Activated naive CD8-positive, alpha-beta T cell treated with anti-CD3 and anti-CD28 coated beads, Interleukin-2, amount 50 U/mL, for 24 hours (primary cell): Measurements from ENCODE around the gene MACC1.

Experiments used
- ATAC-seq: fragments of 150-1000 bp; cut with Tn5 transposase; one replicate; pipeline ENCODE4 v1.10.0; 2021
- DNase-seq: peaks from one replicate; pipeline ENCODE4 v3.0.0; 2021
- H3K27ac Mint-ChIP-seq: one replicate; pipeline ENCODE4 v1.8.0; 2021; ENCODE audit warnings: mild to moderate bottlenecking, mixed read lengths
- H3K27me3 Mint-ChIP-seq: one replicate; pipeline ENCODE4 v1.8.0; 2021; ENCODE audit warnings: mixed read lengths
- H3K36me3 Mint-ChIP-seq: one replicate; pipeline ENCODE4 v1.8.0; 2021; ENCODE audit warnings: low read depth, mixed read lengths
- H3K4me1 Mint-ChIP-seq: one replicate; pipeline ENCODE4 v1.8.0; 2021; ENCODE audit warnings: mixed read lengths
- H3K4me3 Mint-ChIP-seq: one replicate; pipeline ENCODE4 v1.8.0; 2021; ENCODE audit warnings: mild to moderate bottlenecking, moderate library complexity, mixed read lengths
- H3K9me3 Mint-ChIP-seq: one replicate; pipeline ENCODE4 v1.8.0; 2021; ENCODE audit warnings: mixed read lengths

The MACC1 gene

DNA sequence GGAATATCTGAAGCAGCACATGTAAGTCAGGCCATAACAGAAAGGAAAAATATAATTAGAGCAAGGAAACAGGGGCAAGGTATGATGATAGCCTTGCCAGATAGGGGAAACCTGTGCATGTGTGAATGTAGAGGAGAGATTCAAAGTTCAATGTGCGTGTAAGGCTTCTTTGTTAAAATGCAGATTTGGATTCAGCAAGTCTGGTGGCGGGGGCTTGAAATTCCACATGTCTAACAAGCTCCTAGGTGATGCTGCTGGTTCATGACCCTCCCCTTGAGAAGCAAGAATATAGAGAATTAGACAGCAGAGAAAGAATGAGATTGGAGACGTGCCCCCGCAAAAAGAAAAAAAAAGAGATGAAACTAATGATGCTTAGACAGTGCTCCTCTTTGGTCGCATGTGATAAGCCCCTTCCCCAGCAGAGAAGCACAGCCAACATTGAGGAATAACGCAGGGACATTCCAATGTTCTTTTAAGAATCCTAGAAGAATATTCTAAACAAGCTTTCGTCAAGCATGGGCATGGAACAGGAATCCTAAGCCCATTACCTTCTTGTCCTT lies 21.1 kb upstream of the MACC1 start:
- H3K27me3 Mint-ChIP-seq, result peaks cover 13% of the 10 kb centered on the region
- peak overlapping the region; percentile 25 for H3K27ac Mint-ChIP-seq
- H3K4me1 Mint-ChIP-seq, result peaks cover 23% of the 10 kb centered on the region
- DNase-seq (no peak), ATAC-seq (no peak)
- H3K4me3 Mint-ChIP-seq, result no peak overlapping the region
- peaks cover 4% of the 10 kb centered on the region for H3K9me3 Mint-ChIP-seq
- H3K36me3 Mint-ChIP-seq, result no peaks in the 10 kb centered on the region

DNA sequence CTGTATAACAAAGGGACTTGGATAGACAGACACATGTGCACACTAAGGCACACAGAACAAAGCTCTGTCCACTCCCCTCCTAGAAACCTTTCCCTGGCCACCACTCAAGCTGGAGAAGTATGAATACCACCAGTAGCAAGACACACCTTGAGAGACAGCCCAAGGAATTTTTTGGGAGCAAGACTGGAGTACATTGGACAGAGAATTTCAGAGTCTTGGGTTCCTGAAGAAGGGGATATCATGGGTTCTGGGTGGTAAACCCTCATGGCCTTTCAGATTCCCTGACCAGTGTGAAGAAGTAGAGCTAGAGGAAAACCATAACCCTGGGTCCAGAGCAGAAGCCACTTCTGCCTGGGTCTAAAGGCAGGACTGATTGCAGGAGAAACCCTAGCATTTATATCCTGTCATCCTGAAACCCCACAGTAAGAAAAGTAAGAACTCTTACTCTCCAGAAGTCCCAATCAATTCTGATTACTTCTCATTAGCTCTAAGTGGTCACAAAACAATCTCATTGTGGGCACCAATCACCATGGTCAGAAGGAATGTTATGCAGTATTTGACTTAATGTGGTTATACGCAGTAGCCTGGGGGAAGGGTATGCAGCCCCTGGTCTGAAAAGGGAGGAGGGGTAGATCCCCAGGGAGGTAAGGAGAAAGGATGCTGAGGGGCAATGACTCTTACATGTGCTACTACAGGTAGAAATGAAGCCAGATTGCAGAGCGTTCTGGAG lies 20.4 kb upstream of the MACC1 start:
- DNase-seq (no peak), ATAC-seq (no peak)
- H3K4me1 Mint-ChIP-seq, result peaks cover 24% of the 10 kb centered on the region
- no peak overlapping the region for H3K4me3 Mint-ChIP-seq
- H3K27ac Mint-ChIP-seq, result peak overlapping the region; percentile 25
- peaks cover 13% of the 10 kb centered on the region for H3K27me3 Mint-ChIP-seq
- no peaks in the 10 kb centered on the region for H3K36me3 Mint-ChIP-seq
- peaks cover 4% of the 10 kb centered on the region for H3K9me3 Mint-ChIP-seq

DNA sequence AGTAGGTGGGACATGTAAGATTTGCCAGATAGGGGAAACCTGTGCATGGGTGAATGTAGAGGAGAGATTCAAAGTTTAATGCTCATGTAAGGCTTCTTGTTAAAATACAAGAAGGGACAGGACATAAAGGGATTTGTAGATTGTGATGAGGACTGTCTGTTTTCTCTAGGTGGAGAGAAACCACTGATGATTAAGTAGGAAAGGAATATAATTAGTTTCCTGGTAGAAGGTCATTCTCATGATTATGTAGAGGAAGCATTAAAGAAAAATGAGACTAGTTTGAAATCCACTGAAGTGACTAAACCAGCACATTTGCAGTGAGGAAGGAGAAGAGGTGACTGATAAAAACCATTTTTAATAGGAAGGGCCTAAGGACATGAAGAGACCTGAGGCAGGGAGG lies 19.6 kb upstream of the MACC1 start:
- no peak for ATAC-seq
- H3K4me1 Mint-ChIP-seq, result peaks cover 24% of the 10 kb centered on the region
- DNase-seq, result no peak
- H3K27me3 Mint-ChIP-seq, result peaks cover 13% of the 10 kb centered on the region
- H3K9me3 Mint-ChIP-seq, result peaks cover 4% of the 10 kb centered on the region
- H3K27ac Mint-ChIP-seq, result no peak overlapping the region
- H3K4me3 Mint-ChIP-seq, result no peak overlapping the region
- no peaks in the 10 kb centered on the region for H3K36me3 Mint-ChIP-seq

DNA sequence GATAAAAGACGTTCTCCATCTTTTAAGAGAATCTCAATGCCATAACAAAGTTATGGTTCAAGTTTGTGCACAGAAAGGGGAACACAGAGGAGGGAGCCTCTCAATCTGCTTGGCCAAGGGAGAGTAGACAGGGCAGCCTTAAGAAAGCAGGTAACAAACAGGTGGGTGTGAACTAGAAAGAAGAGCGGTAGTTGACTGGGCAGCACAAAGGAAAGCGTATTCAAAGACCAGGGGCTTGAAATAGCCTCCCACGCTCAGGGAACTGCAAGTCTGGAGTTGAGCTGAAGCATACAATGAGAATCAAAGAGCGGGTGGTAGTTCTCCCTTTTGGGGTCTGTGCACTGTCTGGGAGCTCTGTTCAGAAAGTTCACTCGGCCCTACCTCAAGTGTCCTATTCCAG lies 18.9 kb upstream of the MACC1 start:
- DNase-seq (no peak), ATAC-seq (no peak)
- peaks cover 16% of the 10 kb centered on the region for H3K27me3 Mint-ChIP-seq
- H3K4me3 Mint-ChIP-seq, result no peak overlapping the region
- H3K27ac Mint-ChIP-seq, result no peak overlapping the region
- peaks cover 4% of the 10 kb centered on the region for H3K9me3 Mint-ChIP-seq
- peaks cover 24% of the 10 kb centered on the region for H3K4me1 Mint-ChIP-seq
- no peaks in the 10 kb centered on the region for H3K36me3 Mint-ChIP-seq

DNA sequence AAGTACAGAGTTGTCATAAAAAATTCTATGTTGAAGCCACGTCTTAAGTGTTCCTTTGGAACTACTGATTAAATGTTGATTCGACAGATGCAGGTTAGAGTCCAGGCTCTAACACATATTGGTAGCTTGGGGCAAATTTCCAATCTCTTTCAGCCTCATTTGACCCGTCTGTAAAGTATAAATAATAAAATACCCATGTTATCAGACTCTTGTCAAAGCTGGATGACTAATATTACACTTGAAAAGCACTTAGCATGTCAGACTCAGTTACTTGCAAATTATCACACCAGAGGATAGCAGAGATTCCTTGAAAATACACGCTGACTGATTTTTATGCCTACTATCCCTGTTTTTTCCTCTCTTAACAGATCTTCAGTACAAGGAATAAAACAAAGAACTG lies 18.1 kb upstream of the MACC1 start:
- Mint-ChIP-seq H3K9me3 (peaks cover 4% of the 10 kb centered on the region), H3K4me1 (peaks cover 21% of the 10 kb centered on the region), H3K27ac (no peak overlapping the region), H3K4me3 (no peak overlapping the region), H3K36me3 (no peaks in the 10 kb centered on the region), H3K27me3 (peaks cover 16% of the 10 kb centered on the region)
- no peak for ATAC-seq
- DNase-seq, result no peak

DNA sequence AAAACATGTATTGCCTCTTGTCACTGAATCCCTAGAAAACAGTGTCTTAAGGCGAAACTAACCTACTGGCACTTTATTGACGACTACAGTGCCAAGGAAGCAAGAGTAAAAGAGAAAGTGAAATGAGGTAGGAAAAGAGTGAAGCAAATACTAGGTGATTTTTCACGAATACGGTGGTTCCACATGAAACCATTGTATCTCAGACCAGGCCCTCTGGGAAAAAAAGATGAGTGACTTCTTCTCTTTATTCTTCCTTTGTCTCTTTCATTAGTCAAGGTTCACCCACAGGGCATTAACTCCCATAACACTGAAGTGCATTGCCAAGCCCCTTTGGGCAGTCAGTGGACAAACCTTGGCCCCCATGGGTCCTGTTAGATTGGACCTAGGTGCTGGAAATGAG lies 16.2 kb upstream of the MACC1 start:
- no peak overlapping the region for H3K27ac Mint-ChIP-seq
- peaks cover 4% of the 10 kb centered on the region for H3K9me3 Mint-ChIP-seq
- no peak for DNase-seq
- H3K4me1 Mint-ChIP-seq, result peaks cover 8% of the 10 kb centered on the region
- no peak for ATAC-seq
- peaks cover 16% of the 10 kb centered on the region for H3K27me3 Mint-ChIP-seq
- H3K36me3 Mint-ChIP-seq, result no peaks in the 10 kb centered on the region
- no peak overlapping the region for H3K4me3 Mint-ChIP-seq

DNA sequence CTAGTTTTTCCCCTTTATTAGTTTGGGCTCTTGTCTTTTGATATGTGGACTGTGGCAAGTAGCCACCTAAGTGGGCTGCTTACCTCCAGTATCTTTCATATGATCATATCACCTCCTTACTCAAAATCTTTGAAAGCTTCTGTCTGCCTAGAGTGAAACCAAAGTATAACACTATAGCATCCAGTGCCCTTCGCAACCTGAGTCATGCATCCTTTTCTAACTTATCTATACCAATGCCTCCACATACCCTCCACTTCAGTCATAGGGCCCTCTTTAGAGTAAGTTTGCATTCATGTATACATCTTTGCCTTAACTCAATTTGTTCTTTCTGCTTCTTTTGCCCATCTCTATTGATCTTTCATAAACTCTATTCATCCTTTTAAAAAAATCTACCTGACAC lies 15.7 kb upstream of the MACC1 start:
- H3K27me3 Mint-ChIP-seq, result peaks cover 16% of the 10 kb centered on the region
- no peaks in the 10 kb centered on the region for H3K36me3 Mint-ChIP-seq
- DNase-seq, result no peak
- peaks cover under 1% of the 10 kb centered on the region for H3K9me3 Mint-ChIP-seq
- no peak for ATAC-seq
- no peak overlapping the region for H3K27ac Mint-ChIP-seq
- no peak overlapping the region for H3K4me3 Mint-ChIP-seq
- peaks cover 2% of the 10 kb centered on the region for H3K4me1 Mint-ChIP-seq

DNA sequence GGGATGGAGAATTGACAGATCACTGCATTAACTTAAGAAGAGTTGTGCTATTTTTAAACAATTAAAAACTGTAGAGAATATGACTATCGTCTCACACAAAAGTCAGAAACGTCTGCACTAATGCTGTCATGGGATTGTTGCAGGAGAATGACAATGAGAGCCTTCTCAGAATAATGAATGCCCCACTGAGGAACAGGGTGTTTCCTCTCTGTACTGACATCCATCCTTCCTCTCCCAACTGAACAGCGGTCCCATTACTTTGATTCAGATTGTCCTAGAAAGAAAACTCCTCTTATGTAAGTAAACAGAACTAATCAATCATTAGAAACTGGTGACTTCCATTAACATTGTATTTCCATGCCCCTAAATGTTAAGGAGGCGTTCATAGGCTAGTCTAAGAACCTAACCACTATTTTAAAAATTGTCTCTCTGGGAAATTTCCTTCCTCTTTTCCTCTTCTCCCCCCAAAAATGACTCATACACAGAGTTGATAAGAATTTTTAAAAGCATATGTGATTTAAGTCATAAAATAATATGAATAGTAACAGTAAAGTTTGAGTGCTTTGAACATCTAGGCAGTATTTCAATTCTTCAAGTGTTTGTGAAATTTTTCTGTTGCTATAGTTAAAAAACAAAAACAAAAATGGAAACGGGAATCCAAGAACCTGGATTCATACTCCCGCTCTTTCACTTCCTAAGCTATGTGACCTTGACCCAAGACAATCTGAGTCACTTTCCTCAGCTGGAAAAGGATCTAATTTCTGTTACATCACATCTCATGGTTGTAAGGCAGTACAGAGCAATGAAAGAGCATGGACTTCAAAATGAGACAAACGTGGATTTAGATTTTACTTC lies 12.7 kb upstream of the MACC1 start:
- ATAC-seq (no peak), DNase-seq (no peak)
- no peak overlapping the region for H3K27ac Mint-ChIP-seq
- no peaks in the 10 kb centered on the region for H3K9me3 Mint-ChIP-seq
- peaks cover 7% of the 10 kb centered on the region for H3K27me3 Mint-ChIP-seq
- H3K4me3 Mint-ChIP-seq, result no peak overlapping the region
- no peaks in the 10 kb centered on the region for H3K36me3 Mint-ChIP-seq
- H3K4me1 Mint-ChIP-seq, result peaks cover 1% of the 10 kb centered on the region

DNA sequence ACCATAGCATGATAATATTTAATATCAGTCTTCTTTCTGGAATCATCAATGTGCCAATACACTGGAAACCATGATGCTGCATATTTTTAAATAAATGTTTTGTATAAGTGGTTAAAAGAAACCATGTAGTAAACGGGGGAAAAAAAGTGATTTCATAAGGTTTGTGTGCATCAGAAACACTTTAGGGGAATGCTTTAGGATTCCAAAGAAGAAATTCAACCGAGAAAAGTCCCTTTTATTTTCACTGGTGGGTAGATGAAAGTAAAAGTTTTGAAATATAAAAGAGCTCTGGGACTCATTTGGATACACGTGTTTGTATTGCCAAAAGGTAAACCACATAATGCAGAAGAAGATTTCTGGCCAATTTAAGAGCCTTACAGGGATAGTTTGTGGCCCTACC lies 11.9 kb upstream of the MACC1 start:
- DNase-seq (no peak), ATAC-seq (no peak)
- Mint-ChIP-seq H3K27ac (no peak overlapping the region), H3K36me3 (no peaks in the 10 kb centered on the region), H3K27me3 (peaks cover 4% of the 10 kb centered on the region), H3K4me1 (peaks cover 1% of the 10 kb centered on the region), H3K9me3 (no peaks in the 10 kb centered on the region), H3K4me3 (no peak overlapping the region)

DNA sequence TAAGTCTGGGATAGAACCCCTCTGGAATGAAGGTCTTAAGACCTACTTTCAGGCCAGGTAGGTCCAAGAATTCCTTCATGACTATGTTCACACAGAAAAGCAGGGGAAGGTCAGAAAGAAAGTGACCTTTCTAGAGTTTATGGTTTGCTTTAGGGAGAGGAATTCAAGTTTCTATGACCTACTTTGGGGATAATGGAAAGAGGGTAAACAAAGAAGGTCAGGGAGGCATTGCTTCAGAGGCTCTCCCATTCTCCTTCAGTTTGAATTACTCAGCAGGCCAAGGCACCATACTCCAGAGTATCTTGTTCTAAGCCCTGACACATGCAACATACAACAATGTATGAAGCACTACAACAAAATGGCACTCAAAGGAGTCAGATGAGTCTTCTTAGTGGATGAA lies 11.5 kb upstream of the MACC1 start:
- H3K27ac Mint-ChIP-seq, result no peak overlapping the region

DNA sequence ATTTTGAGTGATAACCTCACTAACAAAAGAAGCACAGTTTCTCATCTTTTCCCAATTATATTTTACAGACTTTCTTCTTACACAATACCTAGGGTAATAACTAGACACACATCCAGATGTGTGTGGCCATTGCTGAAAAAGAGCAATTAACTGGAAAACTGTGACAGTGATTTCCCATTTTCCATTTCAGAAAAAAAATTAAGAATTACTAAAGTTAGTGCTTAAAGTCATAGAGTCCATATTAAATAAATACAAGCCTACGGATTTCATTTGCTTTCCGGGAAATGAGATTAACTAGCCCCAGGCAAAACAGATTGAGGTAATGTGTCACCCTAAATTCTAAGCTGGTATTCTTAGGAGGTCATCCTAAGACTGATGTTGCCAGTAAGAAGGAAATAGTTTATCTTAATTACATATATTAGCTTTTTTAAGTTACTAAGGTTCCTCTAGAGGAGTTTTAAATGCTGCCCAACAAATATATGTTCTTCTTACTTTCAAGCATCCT lies 10.2 kb upstream of the MACC1 start:
- DNase-seq (no peak), ATAC-seq (no peak)
- H3K4me3 Mint-ChIP-seq, result no peak overlapping the region
- H3K9me3 Mint-ChIP-seq, result no peaks in the 10 kb centered on the region
- no peak overlapping the region for H3K27ac Mint-ChIP-seq
- H3K27me3 Mint-ChIP-seq, result peaks cover 4% of the 10 kb centered on the region
- no peaks in the 10 kb centered on the region for H3K36me3 Mint-ChIP-seq
- no peaks in the 10 kb centered on the region for H3K4me1 Mint-ChIP-seq

More for the DNA sequence above, 11.5 kb upstream of the MACC1 start:
- Mint-ChIP-seq H3K36me3 (no peaks in the 10 kb centered on the region), H3K27me3 (peaks cover 4% of the 10 kb centered on the region), H3K9me3 (no peaks in the 10 kb centered on the region), H3K4me1 (peaks cover 1% of the 10 kb centered on the region), H3K4me3 (no peak overlapping the region)
- ATAC-seq, result no peak
- no peak for DNase-seq

DNA sequence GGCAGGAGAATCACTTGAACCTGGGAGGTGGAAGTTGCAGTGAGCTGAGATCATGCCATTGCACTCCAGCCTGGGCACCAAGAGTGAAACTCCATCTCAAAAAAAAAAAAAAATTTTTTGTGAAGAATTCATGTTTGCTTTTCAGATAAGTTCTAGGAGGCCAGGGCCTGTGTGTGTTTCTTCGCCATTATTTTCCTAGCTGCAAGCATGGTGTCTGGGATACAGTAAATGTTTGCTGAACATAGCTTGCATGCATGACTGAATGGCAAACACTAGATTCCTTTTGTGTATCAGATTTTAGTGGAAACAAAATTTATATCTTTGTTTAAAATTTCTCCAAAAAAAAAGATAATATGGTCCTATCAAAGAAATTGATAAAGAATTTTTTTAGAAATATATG lies 9.7 kb upstream of the MACC1 start:
- Mint-ChIP-seq H3K36me3 (no peaks in the 10 kb centered on the region), H3K4me3 (no peak overlapping the region), H3K4me1 (no peaks in the 10 kb centered on the region), H3K27me3 (peaks cover 4% of the 10 kb centered on the region), H3K9me3 (no peaks in the 10 kb centered on the region), H3K27ac (no peak overlapping the region)
- no peak for DNase-seq
- no peak for ATAC-seq

DNA sequence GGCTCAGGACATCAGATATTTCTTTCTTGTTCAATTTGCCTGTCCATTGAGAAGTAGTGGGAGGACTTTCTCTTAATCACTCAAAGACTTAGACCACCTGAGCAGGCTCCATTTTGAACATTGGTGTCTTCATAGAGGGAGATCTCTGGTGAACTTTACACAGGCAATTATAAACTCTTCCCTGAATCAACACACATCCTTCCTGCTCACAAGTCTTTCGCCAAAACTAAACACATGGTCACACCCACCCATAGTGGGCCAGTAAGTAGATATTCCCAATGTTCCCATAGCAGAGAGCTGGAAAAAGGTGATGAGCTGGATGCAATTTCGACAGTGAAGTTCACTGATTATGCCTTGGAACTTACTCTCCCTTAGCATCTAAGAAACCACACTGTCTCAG lies 8.2 kb upstream of the MACC1 start:
- Mint-ChIP-seq H3K36me3 (no peaks in the 10 kb centered on the region), H3K27ac (no peak overlapping the region), H3K4me1 (peaks cover 5% of the 10 kb centered on the region), H3K9me3 (no peaks in the 10 kb centered on the region), H3K4me3 (no peak overlapping the region), H3K27me3 (no peaks in the 10 kb centered on the region)
- DNase-seq (no peak), ATAC-seq (no peak)

DNA sequence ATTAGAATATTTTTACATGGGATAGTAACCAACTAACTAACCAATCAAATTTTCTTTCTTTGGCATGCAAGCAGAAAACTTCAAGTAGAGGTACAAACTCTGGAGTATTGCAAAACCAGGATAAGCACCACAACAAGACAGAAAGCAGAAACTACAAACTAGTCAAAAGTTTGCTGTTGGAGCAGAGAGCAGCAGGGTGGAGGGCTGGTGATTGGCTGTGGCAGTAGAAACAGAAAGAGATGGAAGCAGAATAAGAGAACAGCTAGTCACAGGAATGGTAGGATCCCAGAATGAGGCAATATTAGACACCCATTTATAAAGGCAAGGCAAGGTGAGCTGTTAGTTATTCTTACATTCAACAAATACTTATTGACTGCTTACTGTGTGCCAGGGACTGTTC lies 6.8 kb upstream of the MACC1 start:
- H3K27me3 Mint-ChIP-seq, result no peaks in the 10 kb centered on the region
- H3K4me1 Mint-ChIP-seq, result peaks cover 17% of the 10 kb centered on the region
- no peak for ATAC-seq
- H3K9me3 Mint-ChIP-seq, result no peaks in the 10 kb centered on the region
- no peak overlapping the region for H3K4me3 Mint-ChIP-seq
- H3K27ac Mint-ChIP-seq, result no peak overlapping the region
- DNase-seq, result no peak
- no peaks in the 10 kb centered on the region for H3K36me3 Mint-ChIP-seq

DNA sequence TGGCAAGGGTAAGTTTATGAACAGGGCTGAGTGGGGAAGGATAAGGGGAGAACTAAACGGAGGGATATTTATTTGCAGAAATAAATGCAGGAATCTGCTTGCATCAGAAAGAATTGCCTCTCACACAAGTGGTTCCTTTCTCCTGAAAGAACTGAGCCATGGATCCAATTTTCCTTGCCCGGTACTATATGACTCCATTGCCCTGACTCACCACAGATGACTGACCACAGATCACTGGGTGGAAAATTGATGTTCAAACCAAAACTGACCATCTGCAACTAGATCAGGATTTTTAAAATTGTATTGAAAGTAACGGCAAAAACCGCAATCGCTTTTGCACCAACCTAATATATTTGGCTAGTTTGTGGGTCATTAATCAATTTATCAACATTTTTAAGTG lies 6.2 kb upstream of the MACC1 start:
- ATAC-seq (no peak), DNase-seq (no peak)
- H3K27ac Mint-ChIP-seq, result no peak overlapping the region
- no peak overlapping the region for H3K4me3 Mint-ChIP-seq
- no peaks in the 10 kb centered on the region for H3K36me3 Mint-ChIP-seq
- no peaks in the 10 kb centered on the region for H3K27me3 Mint-ChIP-seq
- H3K9me3 Mint-ChIP-seq, result no peaks in the 10 kb centered on the region
- peaks cover 23% of the 10 kb centered on the region for H3K4me1 Mint-ChIP-seq
